Testis (tissue), 2 donors: ENCODE results near the gene ENTPD8.

Source experiments
- POLR2A ChIP-seq: fragments of 450-650 bp; IDR thresholded peaks from one replicate; pipeline ENCODE4 v1.6.1; 2017; ENCODE audit warnings: antibody characterized with exemption, mild to moderate bottlenecking, moderate library complexity
- TF ChIP-seq, protein P1 (sequence below), 3 experiments: fragments of 450-650 bp in 2 of 3; fragments of 200-600 bp in 1 of 3; sonication (generic) in 1 of 3; IDR thresholded peaks; one replicate each; pipeline ENCODE4 v1.5.1; 2016 to 2019; ENCODE audit warnings: antibody characterized with exemption in 3 of 3, mild to moderate bottlenecking in 2 of 3, moderate library complexity in 1 of 3

DNA sequence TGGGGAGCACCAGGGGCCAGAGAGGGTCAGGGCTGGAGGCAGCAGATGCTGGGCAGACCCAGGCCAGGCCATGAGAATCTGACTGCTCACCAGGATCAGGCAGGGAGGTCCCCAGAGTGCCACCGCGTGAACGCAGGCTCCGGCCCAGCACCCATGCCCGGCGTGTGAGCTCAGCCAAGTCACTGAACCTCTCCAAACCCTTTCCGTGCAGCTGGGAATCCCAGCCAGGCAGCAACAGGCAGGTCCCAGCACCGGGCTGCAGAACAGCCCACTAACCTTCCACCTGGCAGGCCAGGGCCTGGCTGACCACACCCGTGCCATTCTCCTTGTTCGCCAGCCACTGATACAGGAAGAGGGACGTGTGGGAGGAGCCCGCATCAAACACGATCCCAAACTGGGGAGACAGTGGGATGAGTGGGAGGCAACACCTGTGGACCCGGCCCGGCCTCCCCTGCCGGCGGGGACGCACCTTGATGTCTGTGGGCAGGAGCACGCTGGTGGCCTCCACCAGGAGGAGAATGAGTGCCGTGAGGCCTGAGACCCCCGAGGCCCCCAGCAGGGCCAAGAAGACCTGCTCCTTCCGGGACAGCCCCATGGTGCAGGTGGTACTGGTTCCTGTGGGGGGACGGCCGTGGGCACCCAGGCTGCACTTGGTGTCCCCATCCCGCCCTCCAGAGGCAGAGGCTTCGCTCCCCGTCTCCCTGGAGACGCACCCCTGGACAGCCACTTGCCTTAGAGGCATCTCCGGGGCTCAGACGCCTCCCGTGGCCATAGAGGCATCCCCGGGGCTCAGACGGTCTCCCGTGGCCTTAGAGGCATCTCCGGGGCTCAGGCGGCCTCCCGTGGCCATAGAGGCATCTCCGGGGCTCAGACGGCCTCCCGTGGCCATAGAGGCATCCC is 3.2 kb downstream of the ENTPD8 start:
- TF ChIP-seq, protein P1, sequence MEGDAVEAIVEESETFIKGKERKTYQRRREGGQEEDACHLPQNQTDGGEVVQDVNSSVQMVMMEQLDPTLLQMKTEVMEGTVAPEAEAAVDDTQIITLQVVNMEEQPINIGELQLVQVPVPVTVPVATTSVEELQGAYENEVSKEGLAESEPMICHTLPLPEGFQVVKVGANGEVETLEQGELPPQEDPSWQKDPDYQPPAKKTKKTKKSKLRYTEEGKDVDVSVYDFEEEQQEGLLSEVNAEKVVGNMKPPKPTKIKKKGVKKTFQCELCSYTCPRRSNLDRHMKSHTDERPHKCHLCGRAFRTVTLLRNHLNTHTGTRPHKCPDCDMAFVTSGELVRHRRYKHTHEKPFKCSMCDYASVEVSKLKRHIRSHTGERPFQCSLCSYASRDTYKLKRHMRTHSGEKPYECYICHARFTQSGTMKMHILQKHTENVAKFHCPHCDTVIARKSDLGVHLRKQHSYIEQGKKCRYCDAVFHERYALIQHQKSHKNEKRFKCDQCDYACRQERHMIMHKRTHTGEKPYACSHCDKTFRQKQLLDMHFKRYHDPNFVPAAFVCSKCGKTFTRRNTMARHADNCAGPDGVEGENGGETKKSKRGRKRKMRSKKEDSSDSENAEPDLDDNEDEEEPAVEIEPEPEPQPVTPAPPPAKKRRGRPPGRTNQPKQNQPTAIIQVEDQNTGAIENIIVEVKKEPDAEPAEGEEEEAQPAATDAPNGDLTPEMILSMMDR (IDR thresholded peaks at IDR 0.05): no peak
- no peak for TF ChIP-seq POLR2A
